OCI-LY3 (cell line): ENCODE results near the gene FAAH2.

Experiments
- H2AFZ ChIP-seq: fragments of 200-600, 300-600 bp; shearing (Covaris generic); 2 replicates; pipeline ENCODE4 v1.6.0; 2014; ENCODE audit warnings: antibody characterized with exemption, low read depth, low read length
- H3K27ac ChIP-seq: fragments of 200-600, 300-600 bp; sonication (generic); 2 replicates; pipeline ENCODE4 v1.5.1; 2014; ENCODE audit warnings: mild to moderate bottlenecking, low read length, moderate library complexity, mixed read lengths
- H3K27me3 ChIP-seq: fragments of 200-600, 300-600 bp; sonication (generic); 2 replicates; pipeline ENCODE4 v1.6.1; 2014; ENCODE audit warnings: low read depth, low read length, mixed read lengths
- H3K36me3 ChIP-seq: fragments of 200-600, 300-600 bp; sonication (generic); replicated peaks from 2 replicates; pipeline ENCODE3; 2014; ENCODE audit warnings: low read depth, low read length, mixed read lengths
- H3K4me1 ChIP-seq: fragments of 300-600, 200-600 bp; sonication (generic); 2 replicates; pipeline ENCODE4 v1.6.1; 2014; ENCODE audit warnings: low read length, mixed read lengths
- H3K4me2 ChIP-seq: fragments of 200-600, 300-600 bp; sonication (generic); 2 replicates; pipeline ENCODE4 v1.6.1; 2014; ENCODE audit warnings: low read length, mixed read lengths
- H3K4me3 ChIP-seq: fragments of 300-600, 200-600 bp; sonication (generic); 2 replicates; pipeline ENCODE4 v1.5.1; 2014; ENCODE audit warnings: antibody characterized with exemption, mild to moderate bottlenecking, low read length, moderate library complexity
- H3K79me2 ChIP-seq: fragments of 300-600, 200-600 bp; shearing (Covaris generic); 2 replicates; pipeline ENCODE4 v1.6.1; 2014; ENCODE audit warnings: mild to moderate bottlenecking, low read length, mixed read lengths
- H3K9ac ChIP-seq: fragments of 300-600, 200-600 bp; shearing (Covaris generic); 2 replicates; pipeline ENCODE4 v1.6.0; 2014; ENCODE audit warnings: mild to moderate bottlenecking, low read length, moderate library complexity
- H3K9me3 ChIP-seq: fragments of 200-600, 300-600 bp; shearing (Covaris generic); 2 replicates; pipeline ENCODE4 v1.6.1; 2014; ENCODE audit warnings: low read length, mixed read lengths; ENCODE audit not compliant: insufficient read depth
- H4K20me1 ChIP-seq: fragments of 200-600, 300-600 bp; sonication (generic); 2 replicates; pipeline ENCODE4 v1.6.1; 2016; ENCODE audit warnings: low read length, mixed read lengths; ENCODE audit not compliant: insufficient read depth
- EZH2phosphoT487 ChIP-seq: fragments of 200-600 bp; shearing (Covaris generic); IDR thresholded peaks from 2 replicates; pipeline ENCODE4 v1.6.1; 2018; ENCODE audit warnings: antibody characterized with exemption, mixed run types, low read depth
- TF ChIP-seq, protein P1 (sequence below): fragments of 200-600, 300-600 bp; sonication (generic); IDR thresholded peaks from 2 replicates; pipeline ENCODE4 v1.5.1; 2014; ENCODE audit warnings: antibody characterized with exemption, low read length, low read depth

Gene FAAH2

DNA sequence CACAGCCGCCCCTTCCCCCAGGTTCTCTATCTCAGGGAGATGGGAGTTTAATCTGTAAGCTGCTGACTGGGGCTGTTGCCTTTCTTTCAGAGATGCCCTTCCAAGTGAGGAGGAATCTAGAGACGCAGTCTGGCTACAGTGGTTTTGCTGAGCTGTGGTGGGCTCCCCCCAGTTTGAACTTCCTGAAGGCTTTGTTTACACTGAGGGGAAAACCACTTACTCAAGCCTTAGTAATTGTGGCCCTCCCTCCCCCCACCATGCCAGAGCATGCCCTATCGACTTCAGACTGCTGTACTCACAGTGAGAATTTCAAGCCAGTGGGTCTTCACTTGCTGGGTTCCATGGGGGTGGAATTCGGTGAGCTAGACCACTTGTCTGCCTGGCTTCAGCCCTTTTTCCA lies 131.3 kb downstream of the FAAH2 start:
- Histone ChIP-seq H2AFZ (no peak overlapping the region), H3K36me3 (no peaks in the 10 kb centered on the region), H3K27ac (no peak overlapping the region), H3K4me3 (no peak overlapping the region), H4K20me1 (no peaks in the 10 kb centered on the region), H3K27me3 (no peaks in the 10 kb centered on the region), H3K9ac (no peak overlapping the region), H3K79me2 (no peaks in the 10 kb centered on the region), H3K4me2 (no peak overlapping the region), H3K4me1 (no peaks in the 10 kb centered on the region), H3K9me3 (no peaks in the 10 kb centered on the region)
- TF ChIP-seq, protein P1, sequence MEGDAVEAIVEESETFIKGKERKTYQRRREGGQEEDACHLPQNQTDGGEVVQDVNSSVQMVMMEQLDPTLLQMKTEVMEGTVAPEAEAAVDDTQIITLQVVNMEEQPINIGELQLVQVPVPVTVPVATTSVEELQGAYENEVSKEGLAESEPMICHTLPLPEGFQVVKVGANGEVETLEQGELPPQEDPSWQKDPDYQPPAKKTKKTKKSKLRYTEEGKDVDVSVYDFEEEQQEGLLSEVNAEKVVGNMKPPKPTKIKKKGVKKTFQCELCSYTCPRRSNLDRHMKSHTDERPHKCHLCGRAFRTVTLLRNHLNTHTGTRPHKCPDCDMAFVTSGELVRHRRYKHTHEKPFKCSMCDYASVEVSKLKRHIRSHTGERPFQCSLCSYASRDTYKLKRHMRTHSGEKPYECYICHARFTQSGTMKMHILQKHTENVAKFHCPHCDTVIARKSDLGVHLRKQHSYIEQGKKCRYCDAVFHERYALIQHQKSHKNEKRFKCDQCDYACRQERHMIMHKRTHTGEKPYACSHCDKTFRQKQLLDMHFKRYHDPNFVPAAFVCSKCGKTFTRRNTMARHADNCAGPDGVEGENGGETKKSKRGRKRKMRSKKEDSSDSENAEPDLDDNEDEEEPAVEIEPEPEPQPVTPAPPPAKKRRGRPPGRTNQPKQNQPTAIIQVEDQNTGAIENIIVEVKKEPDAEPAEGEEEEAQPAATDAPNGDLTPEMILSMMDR = no peak
- TF ChIP-seq EZH2phosphoT487 = no peak

DNA sequence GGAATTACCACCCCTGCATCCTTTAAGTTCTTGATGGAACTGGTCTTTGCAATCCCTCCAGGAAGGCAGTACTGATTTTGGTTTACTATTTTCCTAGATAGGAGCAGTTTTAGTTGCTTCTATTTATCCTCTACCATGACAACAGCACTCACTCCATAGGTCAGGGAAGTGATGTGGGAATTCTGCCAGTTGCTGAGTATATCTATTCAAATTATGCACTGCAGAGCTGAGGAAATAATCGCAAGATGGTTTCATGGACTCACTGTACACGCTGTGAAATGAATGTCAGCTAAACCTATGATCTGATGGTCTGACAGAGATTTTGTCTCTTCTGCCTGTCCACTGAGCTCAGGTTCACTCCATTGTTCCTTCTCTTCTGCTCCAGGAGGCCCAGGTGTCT lies 135.8 kb downstream of the FAAH2 start:
- Histone ChIP-seq H3K27ac (no peak overlapping the region), H3K4me3 (no peak overlapping the region), H3K4me2 (no peak overlapping the region), H3K79me2 (no peaks in the 10 kb centered on the region), H3K9me3 (no peaks in the 10 kb centered on the region), H3K4me1 (no peaks in the 10 kb centered on the region), H3K9ac (no peak overlapping the region), H2AFZ (no peak overlapping the region), H3K27me3 (no peaks in the 10 kb centered on the region), H3K36me3 (no peaks in the 10 kb centered on the region), H4K20me1 (no peaks in the 10 kb centered on the region)
- TF ChIP-seq, protein P1 = no peak
- no peak for TF ChIP-seq EZH2phosphoT487

DNA sequence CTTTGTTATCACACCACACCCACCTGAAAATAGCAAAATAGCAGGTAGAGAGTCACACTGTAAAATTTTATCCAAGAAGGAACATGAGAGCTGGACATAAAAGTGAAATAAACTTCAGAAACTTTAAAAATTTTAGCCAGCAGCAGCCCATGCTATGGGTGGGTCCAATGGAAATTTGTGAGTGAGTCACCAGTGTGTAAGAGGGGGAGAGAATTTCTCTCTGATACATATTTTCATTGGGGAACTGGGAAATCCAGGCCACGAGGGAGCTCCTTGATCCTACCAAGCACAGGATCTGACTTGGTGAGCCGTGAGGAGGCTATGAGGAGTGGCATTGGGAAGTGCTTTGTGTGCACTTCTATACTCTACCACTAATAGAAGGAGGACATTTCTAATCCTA lies 136.3 kb downstream of the FAAH2 start:
- H4K20me1 ChIP-seq = no peaks in the 10 kb centered on the region
- no peak overlapping the region for H2AFZ ChIP-seq
- TF ChIP-seq, protein P1 = no peak
- no peak for TF ChIP-seq EZH2phosphoT487
- H3K36me3 ChIP-seq = no peaks in the 10 kb centered on the region
- H3K9ac ChIP-seq = no peak overlapping the region
- no peak overlapping the region for H3K27ac ChIP-seq
- H3K4me1 ChIP-seq = no peaks in the 10 kb centered on the region
- H3K79me2 ChIP-seq = no peaks in the 10 kb centered on the region
- H3K4me2 ChIP-seq = no peak overlapping the region
- H3K4me3 ChIP-seq = no peak overlapping the region
- H3K27me3 ChIP-seq = no peaks in the 10 kb centered on the region
- no peaks in the 10 kb centered on the region for H3K9me3 ChIP-seq

DNA sequence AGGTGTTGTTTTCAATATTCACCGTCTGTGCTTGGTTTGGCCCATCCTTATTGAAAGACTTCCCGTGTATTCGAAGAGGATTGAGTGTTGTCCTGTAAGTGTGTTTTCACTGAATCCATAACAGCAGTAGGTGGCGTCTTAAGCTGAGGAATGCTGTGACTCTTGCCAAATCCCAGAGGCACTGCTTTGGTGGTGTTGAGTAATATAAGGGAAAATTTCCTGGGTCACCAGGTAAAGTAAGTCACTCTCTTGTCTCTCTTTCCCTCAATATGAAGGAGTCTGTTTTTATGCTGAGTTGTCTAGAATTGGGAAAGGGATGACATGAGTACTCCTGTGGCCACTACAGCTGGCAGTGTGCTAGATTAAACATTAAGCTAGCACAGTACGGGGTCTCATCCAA lies 158.6 kb downstream of the FAAH2 start:
- no peak overlapping the region for H2AFZ ChIP-seq
- no peak overlapping the region for H3K4me3 ChIP-seq
- H3K79me2 ChIP-seq = no peaks in the 10 kb centered on the region
- no peaks in the 10 kb centered on the region for H3K36me3 ChIP-seq
- no peak overlapping the region for H3K27ac ChIP-seq
- H3K4me2 ChIP-seq = no peak overlapping the region
- H3K27me3 ChIP-seq = no peaks in the 10 kb centered on the region
- no peaks in the 10 kb centered on the region for H3K4me1 ChIP-seq
- TF ChIP-seq, protein P1 = no peak
- TF ChIP-seq EZH2phosphoT487 = no peak
- H4K20me1 ChIP-seq = no peaks in the 10 kb centered on the region
- no peak overlapping the region for H3K9ac ChIP-seq
- H3K9me3 ChIP-seq = no peaks in the 10 kb centered on the region
